H54 (cell line): Measurements from ENCODE around the gene BACH2.

Experiments used
- DNase-seq: peaks from one replicate; pipeline ENCODE4 v3.0.0; 2011; ENCODE audit warnings: low spot score, mixed read lengths; ENCODE audit not compliant: insufficient read length
- FAIRE-seq: peaks from 3 replicates; lab custom pipeline; 2011; peaks lifted over from hg19 to GRCh38; lab: Jason Lieb, UNC
- POLR2A ChIP-seq: IDR thresholded peaks from 2 replicates; pipeline ENCODE4 v1.6.1; 2011; ENCODE audit warnings: low read depth, mild to moderate bottlenecking, low read length

BACH2 gene

GRCh38 chr6:90251295-90251992, 45.2 kb downstream of the BACH2 start:
- no peak for DNase-seq
- no peak for FAIRE-seq
- no peak for TF ChIP-seq POLR2A

- TF ChIP-seq POLR2A, result no peak
- DNase-seq (no peak), FAIRE-seq (no peak)
Measured at GRCh38 chr6:90250405-90250804, 46.2 kb downstream of the BACH2 start.

GRCh38 chr6:90249458-90249857, 47.2 kb downstream of the BACH2 start:
- TF ChIP-seq POLR2A, result no peak
- FAIRE-seq (no peak), DNase-seq (no peak)

GRCh38 chr6:90249034-90249433, 47.6 kb downstream of the BACH2 start:
- DNase-seq (no peak), FAIRE-seq (no peak)
- TF ChIP-seq POLR2A, result no peak

- DNase-seq (no peak), FAIRE-seq (no peak)
- no peak for TF ChIP-seq POLR2A
Measured at GRCh38 chr6:90247262-90247661, 49.4 kb downstream of the BACH2 start.

- DNase-seq, result no peak
- no peak for FAIRE-seq
- TF ChIP-seq POLR2A, result no peak
Measured at GRCh38 chr6:90241229-90241880, 55.3 kb downstream of the BACH2 start.

GRCh38 chr6:90238496-90239266, 58.0 kb downstream of the BACH2 start:
- DNase-seq (no peak), FAIRE-seq (no peak)
- TF ChIP-seq POLR2A, result no peak

- FAIRE-seq, result no peak
- TF ChIP-seq POLR2A, result no peak
- no peak for DNase-seq
Measured at GRCh38 chr6:90237350-90237990, 59.2 kb downstream of the BACH2 start.

- TF ChIP-seq POLR2A, result no peak
- no peak for FAIRE-seq
- DNase-seq, result no peak
Measured at GRCh38 chr6:90233994-90234393, 62.6 kb downstream of the BACH2 start.

GRCh38 chr6:90233213-90233612, 63.4 kb downstream of the BACH2 start:
- TF ChIP-seq POLR2A, result no peak
- FAIRE-seq, result no peak
- no peak for DNase-seq

GRCh38 chr6:90231798-90232197, 64.8 kb downstream of the BACH2 start:
- DNase-seq (no peak), FAIRE-seq (no peak)

GRCh38 chr6:90231308-90231707, 65.3 kb downstream of the BACH2 start:
- DNase-seq, result no peak
- TF ChIP-seq POLR2A, result no peak
- no peak for FAIRE-seq

More at GRCh38 chr6:90231798-90232197, 64.8 kb downstream of the BACH2 start:
- TF ChIP-seq POLR2A, result no peak

- FAIRE-seq, result no peak
- DNase-seq, result no peak
- TF ChIP-seq POLR2A, result no peak
Measured at GRCh38 chr6:90230548-90231215, 66.0 kb downstream of the BACH2 start.
